Measurements from ENCODE around the gene SLC4A1AP. TPM values are rescaled to one million over a fixed set of nuclear protein-coding genes. Genes with fewer than 3 reads are reported as not detected.

SLC4A1AP gene
- total and polyA plus RNA-seq, 10 of the 15 experiments (the other 5 are each of a cell fraction or from before 2014, with no cell fraction given), result 6.5 to 30.1 (median 21.5) TPM

- TF ChIP-seq POLR2AphosphoS2 (IDR thresholded peaks at IDR 0.05; ENCODE audit: low read depth, low read length) (peak; percentile 73; the same call in 1 of the 2 replicates), NFYA (IDR thresholded peaks at IDR 0.05; ENCODE audit: borderline replicate concordance, low read depth, low read length) (no peak), EGR1 (IDR thresholded peaks at IDR 0.05; ENCODE audit: borderline replicate concordance in 1 of 2, low read depth in 2 of 2, low read length in 2 of 2) (no peak), SMC3 (IDR thresholded peaks at IDR 0.05; ENCODE audit: borderline replicate concordance, low read length) (no peak), ZNF217 (IDR thresholded peaks at IDR 0.05) (no peak), TCF7 (IDR thresholded peaks at IDR 0.05; ENCODE audit: borderline replicate concordance) (no peak), NR2F1 (conservative IDR thresholded peaks at IDR 0.05) (no peak), CHD1 (IDR thresholded peaks at IDR 0.05; ENCODE audit: low read depth, low read length) (no peak), MEF2A (IDR thresholded peaks at IDR 0.05; ENCODE audit: insufficient read depth, low read depth, low read length) (0 out of 2 replicates have a peak, but pooled peaks have one; percentile 48), ZNF274 (IDR thresholded peaks at IDR 0.05; ENCODE audit: insufficient read depth, insufficient read length) (no peak), RAD51 (IDR thresholded peaks at IDR 0.05) (no peak), SP1 (IDR thresholded peaks at IDR 0.05; ENCODE audit: low read depth, low read length) (peak; percentile 65), BACH1 (IDR thresholded peaks at IDR 0.05; ENCODE audit: borderline replicate concordance) (peak; percentile 60; the same call in 1 of the 2 replicates), ETV6 (conservative IDR thresholded peaks at IDR 0.05 in 1 of 2, IDR thresholded peaks at IDR 0.05 in 1 of 2; ENCODE audit: borderline replicate concordance in 1 of 2, low read depth in 1 of 2) (peak in 1 of 2 experiments; percentile 23; a peak in 2 of 4 replicates), FOXK2 (IDR thresholded peaks at IDR 0.05) (peak; percentile 33; the same call in 1 of the 2 replicates), MTA3 (IDR thresholded peaks at IDR 0.05; ENCODE audit: borderline replicate concordance, low read length) (0 out of 2 replicates have a peak, but pooled peaks have one; percentile 58), MYC (IDR thresholded peaks at IDR 0.05; ENCODE audit: insufficient read depth, insufficient read length, insufficient replicate concordance, low read length, severe bottlenecking) (peak; percentile 58), FOXM1 (IDR thresholded peaks at IDR 0.05; ENCODE audit: low read depth, low read length) (no peak), JUNB (IDR thresholded peaks at IDR 0.05) (peak; percentile 84), CHD2 (IDR thresholded peaks at IDR 0.05; ENCODE audit: borderline replicate concordance, low read depth, low read length) (peak; percentile 90), REST (IDR thresholded peaks at IDR 0.05; ENCODE audit: low read depth, low read length) (no peak), USF2 (IDR thresholded peaks at IDR 0.05; ENCODE audit: borderline replicate concordance, low read depth, low read length) (no peak), PBX3 (IDR thresholded peaks at IDR 0.05; ENCODE audit: insufficient replicate concordance, low read depth, low read length) (no peak), HDAC6 (IDR thresholded peaks at IDR 0.05; ENCODE audit: unreplicated experiment) (no peak), TBL1XR1 (IDR thresholded peaks at IDR 0.05; ENCODE audit: low read depth, low read length) (peak; percentile 47; the same call in 1 of the 2 replicates)
Measured at GRCh38 chr2:27628767-27629709, 34.7 kb upstream of the SLC4A1AP start, which contains the start of the genes CCDC121 and GPN1 (continued).
